HCT116 (cell line): ENCODE results near the gene DENND1A. TPM values are rescaled to one million over a fixed set of nuclear protein-coding genes. Genes with fewer than 3 reads are reported as not detected.

Experiments
- ATAC-seq: fragments of 200-7000 bp; cut with Tn5 transposase; 2 replicates; pipeline ENCODE4 v1.9.1; 2020; ENCODE audit warnings: mild to moderate bottlenecking, moderate library complexity
- BruUV-seq: library from RNA; stranded (reverse); fragments of 400-500 nt; replicated peaks from 2 replicates; lab custom pipeline; 2021; lab: Mats Ljungman, UMichigan
- CTCF ChIA-PET: fragments of 300-600 bp; sonication (Branson Sonifier 250); formaldehyde crosslinking; loops from one replicate; lab custom pipeline; 2021; ENCODE audit warnings: antibody characterized with exemption; lab: Charles Lee
- POLR2A ChIA-PET: fragments of 300-600, 350-600 bp; sonication (Branson Sonifier 250); formaldehyde crosslinking; loops from one replicate; lab custom pipeline; 2021; ENCODE audit warnings: antibody characterized with exemption; lab: Charles Lee
- RAD21 ChIA-PET, 2 experiments: fragments of 300-600 bp; sonication (Branson Sonifier 250); formaldehyde crosslinking; loops; one replicate each; lab custom pipeline; 2023; ENCODE audit warnings: low total read pairs in 2 of 2; ENCODE audit not compliant: uncharacterized antibody in 2 of 2, unreplicated experiment in 2 of 2, low non-redundant PET in 1 of 2; lab: Charles Lee
- DNase-seq: peaks from one replicate; pipeline ENCODE4 v3.0.0-alpha.2; 2010; ENCODE audit warnings: low read depth, low spot score
- H2AFZ ChIP-seq: fragments of 200-600 bp; shearing (Covaris generic), sonication (generic); 2 replicates; pipeline ENCODE4 v1.6.1; 2017; ENCODE audit warnings: low read depth, mixed run types, mixed read lengths, antibody characterized with exemption, low read length; ENCODE audit not compliant: poor library complexity, severe bottlenecking
- H3K27ac ChIP-seq: 2 replicates; pipeline ENCODE4 v1.5.1; 2012; ENCODE audit warnings: low read depth, low read length
- H3K27me3 ChIP-seq: fragments of 200-600 bp; sonication (generic); 2 replicates; pipeline ENCODE4 v1.6.1; 2016; ENCODE audit warnings: mixed run types, low read length, mixed read lengths; ENCODE audit not compliant: insufficient read depth
- H3K36me3 ChIP-seq, 2 experiments: fragments of 200-500 bp in 1 of 2; fragments of 200-600 bp in 1 of 2; sonication (Bioruptor generic) in 1 of 2; sonication (generic) in 1 of 2; 2 replicates each; pipeline versions ENCODE4 v1.5.1 to v1.6.1; 2014 to 2016; ENCODE audit warnings: low read length in 2 of 2, inconsistent platforms in 1 of 2, mixed read lengths in 1 of 2, mixed run types in 1 of 2; ENCODE audit not compliant: insufficient read depth in 2 of 2, control insufficient read depth in 1 of 2
- H3K4me1 ChIP-seq, 2 experiments: fragments of 200-600 bp in 1 of 2; sonication (generic) in 1 of 2; 2 replicates each; pipeline versions ENCODE4 v1.5.1 to v1.6.1; 2012 to 2017; ENCODE audit warnings: low read length in 2 of 2, inconsistent platforms in 1 of 2, mild to moderate bottlenecking in 1 of 2, mixed read lengths in 1 of 2, mixed run types in 1 of 2, moderate library complexity in 1 of 2; ENCODE audit not compliant: insufficient read depth in 2 of 2, control insufficient read depth in 1 of 2
- H3K4me2 ChIP-seq: fragments of 200-600 bp; sonication (generic); 2 replicates; pipeline ENCODE4 v1.6.1; 2017; ENCODE audit warnings: mixed run types, low read length, mixed read lengths
- H3K4me3 ChIP-seq, 2 experiments: fragments of 200-600 bp in 1 of 2; sonication (generic) in 1 of 2; replicated peaks in 1 of 2; 2 replicates each; pipeline ENCODE4 v1.5.1; 2011 to 2016; ENCODE audit warnings: low read length in 2 of 2, control low read depth in 1 of 2, low read depth in 1 of 2, mild to moderate bottlenecking in 1 of 2, mixed read lengths in 1 of 2, mixed run types in 1 of 2
- H3K79me2 ChIP-seq: fragments of 200-600 bp; sonication (generic); 2 replicates; pipeline ENCODE4 v1.6.1; 2017; ENCODE audit warnings: mild to moderate bottlenecking, mixed run types, low read length, moderate library complexity, mixed read lengths; ENCODE audit not compliant: insufficient read depth
- H3K9ac ChIP-seq: fragments of 200-600 bp; sonication (generic); 2 replicates; pipeline ENCODE4 v1.6.1; 2016; ENCODE audit warnings: low read length, mixed read lengths
- H3K9me2 ChIP-seq: fragments of 200-600 bp; sonication (generic), shearing (Covaris generic); 2 replicates; pipeline ENCODE4 v1.6.1; 2017; ENCODE audit warnings: mixed run types, mild to moderate bottlenecking, moderate library complexity; ENCODE audit not compliant: insufficient read depth
- H3K9me3 ChIP-seq, 2 experiments: fragments of 200-500 bp in 1 of 2; fragments of 200-600 bp in 1 of 2; sonication (Bioruptor generic) in 1 of 2; sonication (generic) in 1 of 2; 2 replicates each; pipeline ENCODE4 v1.6.1; 2014 to 2017; ENCODE audit warnings: low read length in 2 of 2, mixed read lengths in 2 of 2, inconsistent platforms in 1 of 2, low read depth in 1 of 2, mild to moderate bottlenecking in 1 of 2, mixed run types in 1 of 2, moderate library complexity in 1 of 2; ENCODE audit not compliant: control insufficient read depth in 1 of 2, insufficient read depth in 1 of 2
- H4K20me1 ChIP-seq: fragments of 200-600 bp; sonication (generic), shearing (Covaris generic); 2 replicates; pipeline ENCODE4 v1.6.1; 2017; ENCODE audit warnings: mixed run types, mild to moderate bottlenecking, moderate library complexity; ENCODE audit not compliant: insufficient read depth
- CEBPB ChIP-seq: IDR thresholded peaks from 2 replicates; pipeline ENCODE4 v1.6.1; 2012; ENCODE audit warnings: low read depth
- EGR1 ChIP-seq: IDR thresholded peaks from 2 replicates; pipeline ENCODE4 v1.6.1; 2012; ENCODE audit warnings: low read depth
- ELF1 ChIP-seq: IDR thresholded peaks from 2 replicates; pipeline ENCODE4 v1.6.1; 2012; ENCODE audit warnings: low read depth, borderline replicate concordance
- EZH2 ChIP-seq: fragments of 200-600 bp; sonication (generic); IDR thresholded peaks from 2 replicates; pipeline ENCODE4 v1.6.1; 2017; ENCODE audit warnings: antibody characterized with exemption, mixed run types
- EZH2phosphoT487 ChIP-seq: fragments of 200-600 bp; IDR thresholded peaks from 2 replicates; pipeline ENCODE4 v1.6.1; 2018; ENCODE audit warnings: antibody characterized with exemption, borderline replicate concordance
- FOSL1 ChIP-seq: IDR thresholded peaks from 2 replicates; pipeline ENCODE4 v1.6.1; 2012; ENCODE audit warnings: low read depth
- POLR2A ChIP-seq: IDR thresholded peaks from 2 replicates; pipeline ENCODE4 v1.7.0; 2011; ENCODE audit warnings: borderline replicate concordance; ENCODE audit not compliant: insufficient read depth, insufficient read length; ENCODE audit errors: extremely low read depth
- SP1 ChIP-seq: IDR thresholded peaks from 2 replicates; pipeline ENCODE4 v1.6.1; 2012; ENCODE audit warnings: low read depth
- SRF ChIP-seq: IDR thresholded peaks from 2 replicates; pipeline ENCODE4 v1.6.1; 2012; ENCODE audit warnings: low read depth
- TCF7L2 ChIP-seq: IDR thresholded peaks from 2 replicates; pipeline ENCODE4 v1.7.0; 2011; ENCODE audit warnings: borderline replicate concordance, inconsistent platforms; ENCODE audit not compliant: insufficient read depth, insufficient read length; ENCODE audit errors: extremely low read depth
- ZFX ChIP-seq: fragments of 450-650 bp; IDR thresholded peaks from 2 replicates; pipeline ENCODE4 v1.6.1; 2017
- ZNF274 ChIP-seq: fragments of 200-500 bp; sonication (Bioruptor generic); IDR thresholded peaks from 2 replicates; pipeline ENCODE4 v1.6.1; 2014; ENCODE audit warnings: mild to moderate bottlenecking, low read depth, low read length, inconsistent platforms
- intact Hi-C: fragments of 100-400 bp; cut with micrococcal nuclease; formaldehyde crosslinking; loops from 2 replicates; pipeline ENCODE4 v1.10.0; 2022
- total RNA-seq: library from RNA; stranded (reverse); gene quantifications from one replicate; pipeline ENCODE4 v1.2.1, GENCODE V29; 2021; ENCODE audit not compliant: unreplicated experiment
- TF ChIP-seq, protein P1 (sequence below): IDR thresholded peaks from 2 replicates; pipeline ENCODE4 v1.6.1; 2011; ENCODE audit warnings: mild to moderate bottlenecking, low read length, moderate library complexity; ENCODE audit not compliant: insufficient replicate concordance; ENCODE audit errors: extremely low read depth
- TF ChIP-seq, protein P2 (sequence below): IDR thresholded peaks from 2 replicates; pipeline ENCODE4 v1.6.1; 2012
- TF ChIP-seq, protein P3 (sequence below), 3 experiments: fragments of 200-600 bp in 1 of 3; sonication (generic) in 1 of 3; IDR thresholded peaks in 2 of 3; conservative IDR thresholded peaks in 1 of 3; 2 replicates each; pipeline ENCODE4 v1.5.1; 2012 to 2017; ENCODE audit warnings: low read depth in 2 of 3, low read length in 2 of 3, antibody characterized with exemption in 1 of 3, borderline replicate concordance in 1 of 3, control low read depth in 1 of 3, mild to moderate bottlenecking in 1 of 3, mixed read lengths in 1 of 3, mixed run types in 1 of 3, moderate library complexity in 1 of 3; ENCODE audit not compliant: insufficient read depth in 1 of 3

DENND1A gene
- total RNA-seq, 1 experiment from 2014 or later = 33.0 TPM

DNA sequence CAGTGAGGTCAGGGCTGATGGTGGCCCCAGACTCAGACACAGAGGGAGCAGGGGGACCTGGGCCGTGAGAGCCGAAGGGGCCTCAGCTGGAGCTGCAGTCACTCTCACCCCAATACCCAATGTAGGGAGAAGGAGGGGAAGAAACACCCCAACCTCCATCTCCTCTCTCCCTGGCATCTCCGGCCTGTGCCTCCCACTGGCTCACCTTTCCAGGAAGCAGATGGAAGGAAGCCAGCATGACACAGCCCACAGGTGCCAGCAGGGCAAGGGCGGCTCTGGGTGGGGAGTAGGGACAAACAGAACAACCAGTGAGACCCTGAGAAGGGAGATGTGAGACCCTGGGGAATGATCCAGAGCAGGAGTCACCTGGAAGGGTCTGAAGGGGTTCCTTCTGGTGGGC is 576.9 kb downstream of the DENND1A start:
- DNase-seq = no peak
- POLR2A ChIA-PET = no interaction called here
- Histone ChIP-seq H2AFZ (no peak overlapping the region), H3K27me3 (no peaks in the 10 kb centered on the region), H4K20me1 (no peaks in the 10 kb centered on the region), H3K36me3 (no peaks in the 10 kb centered on the region), H3K4me1 (peaks cover 0 to 16% of the 10 kb centered on the region in 2 experiments; a peak in 2 of 4 replicates), H3K9me3 (no peaks in the 10 kb centered on the region), H3K4me2 (no peak overlapping the region), H3K9me2 (no peaks in the 10 kb centered on the region), H3K27ac (no peak overlapping the region), H3K9ac (no peak overlapping the region), H3K79me2 (no peaks in the 10 kb centered on the region), H3K4me3 (no peak overlapping the region)
- CTCF ChIA-PET = interaction anchor here (1.0 to 5.1 kb wide), 2 partner anchors 33 to 269 kb away, joined by 3 to 47 read pairs; no protein-coding TSS in a partner anchor
- ATAC-seq = no peak
- TF ChIP-seq EZH2 = no peak
- RAD21 ChIA-PET = interaction anchor here in 1 of 2 experiments (0.7 kb wide), 1 partner anchor 541 kb away, joined by 3 read pairs; no protein-coding TSS in a partner anchor
- BruUV-seq = no TSS peak
- intact Hi-C loops = loop anchor here (5.0 to 10.0 kb wide), 5 partner anchors 251 to 1258 kb away; partner anchors contain the start of genes PDCL and TTLL11

DNA sequence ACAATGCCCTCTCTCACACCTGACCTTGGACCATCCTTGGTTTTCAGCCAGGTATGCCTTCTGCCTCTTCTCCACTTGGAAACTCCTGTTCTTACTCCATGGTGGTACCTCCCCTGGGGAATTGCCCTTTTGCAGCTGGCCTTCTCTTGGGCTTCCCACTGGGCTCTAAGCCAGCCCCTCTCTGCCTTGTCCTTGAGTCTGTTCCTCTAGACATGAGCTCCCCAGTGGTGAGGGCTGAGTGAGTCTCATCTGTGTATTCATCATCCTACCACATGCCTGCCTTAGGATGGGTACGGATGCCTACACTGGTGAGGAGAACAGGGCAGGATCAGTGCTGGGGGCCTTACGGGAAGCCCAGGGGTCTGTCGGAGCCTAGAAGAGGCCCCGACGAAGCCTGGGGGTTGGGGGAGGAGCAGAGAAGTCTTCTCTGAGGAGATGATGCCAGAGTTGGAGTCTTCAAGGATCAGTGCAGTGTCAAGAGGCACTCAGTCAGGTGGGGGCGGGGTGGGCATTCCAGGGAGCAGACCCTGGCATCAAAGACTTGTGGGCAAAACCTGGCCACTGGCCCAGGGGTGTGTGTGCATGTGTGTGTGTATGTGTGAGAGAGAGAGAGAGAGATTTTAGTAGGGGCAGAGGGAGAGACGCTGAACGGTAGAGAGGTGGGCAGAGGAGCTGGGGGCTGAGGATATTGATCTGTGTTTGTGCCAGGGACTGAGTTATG is 579.2 kb downstream of the DENND1A start:
- intact Hi-C loops = loop anchor here (1.0 to 10.0 kb wide), 6 partner anchors 248 to 1256 kb away; partner anchors contain the start of genes PDCL and TTLL11
- no TSS peak for BruUV-seq
- Histone ChIP-seq H3K27ac (no peak overlapping the region), H3K36me3 (no peaks in the 10 kb centered on the region), H3K9me2 (no peaks in the 10 kb centered on the region), H3K4me3 (no peak overlapping the region), H3K27me3 (no peaks in the 10 kb centered on the region), H3K9ac (no peak overlapping the region), H3K4me1 (peaks cover 0 to 16% of the 10 kb centered on the region in 2 experiments; a peak in 2 of 4 replicates), H4K20me1 (no peaks in the 10 kb centered on the region), H3K9me3 (no peaks in the 10 kb centered on the region; a peak in 1 of 4 replicates), H2AFZ (no peak overlapping the region), H3K79me2 (no peaks in the 10 kb centered on the region), H3K4me2 (no peak overlapping the region)
- no peak for ATAC-seq
- ChIA-PET POLR2A (no interaction called here), RAD21 (interaction anchor here (0.6 to 1.1 kb wide), 3 partner anchors 34 to 249 kb away, joined by 3 read pairs; no protein-coding TSS in a partner anchor), CTCF (interaction anchor here (1.0 to 3.6 kb wide), 12 partner anchors 11 to 886 kb away, joined by 3 to 37 read pairs (median 4); partner anchors contain the start of gene ZBTB6)
- no peak for DNase-seq
- TF ChIP-seq EGR1 (no peak), POLR2A (no peak), FOSL1 (no peak), SP1 (no peak), SRF (no peak), ELF1 (no peak), EZH2 (no peak), TCF7L2 (no peak), EZH2phosphoT487 (no peak), CEBPB (no peak), ZNF274 (no peak), ZFX (no peak)
- TF ChIP-seq, protein P1, sequence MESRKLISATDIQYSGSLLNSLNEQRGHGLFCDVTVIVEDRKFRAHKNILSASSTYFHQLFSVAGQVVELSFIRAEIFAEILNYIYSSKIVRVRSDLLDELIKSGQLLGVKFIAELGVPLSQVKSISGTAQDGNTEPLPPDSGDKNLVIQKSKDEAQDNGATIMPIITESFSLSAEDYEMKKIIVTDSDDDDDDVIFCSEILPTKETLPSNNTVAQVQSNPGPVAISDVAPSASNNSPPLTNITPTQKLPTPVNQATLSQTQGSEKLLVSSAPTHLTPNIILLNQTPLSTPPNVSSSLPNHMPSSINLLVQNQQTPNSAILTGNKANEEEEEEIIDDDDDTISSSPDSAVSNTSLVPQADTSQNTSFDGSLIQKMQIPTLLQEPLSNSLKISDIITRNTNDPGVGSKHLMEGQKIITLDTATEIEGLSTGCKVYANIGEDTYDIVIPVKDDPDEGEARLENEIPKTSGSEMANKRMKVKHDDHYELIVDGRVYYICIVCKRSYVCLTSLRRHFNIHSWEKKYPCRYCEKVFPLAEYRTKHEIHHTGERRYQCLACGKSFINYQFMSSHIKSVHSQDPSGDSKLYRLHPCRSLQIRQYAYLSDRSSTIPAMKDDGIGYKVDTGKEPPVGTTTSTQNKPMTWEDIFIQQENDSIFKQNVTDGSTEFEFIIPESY = no peak
- TF ChIP-seq, protein P2, sequence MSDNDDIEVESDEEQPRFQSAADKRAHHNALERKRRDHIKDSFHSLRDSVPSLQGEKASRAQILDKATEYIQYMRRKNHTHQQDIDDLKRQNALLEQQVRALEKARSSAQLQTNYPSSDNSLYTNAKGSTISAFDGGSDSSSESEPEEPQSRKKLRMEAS = no peak
- TF ChIP-seq, protein P3, sequence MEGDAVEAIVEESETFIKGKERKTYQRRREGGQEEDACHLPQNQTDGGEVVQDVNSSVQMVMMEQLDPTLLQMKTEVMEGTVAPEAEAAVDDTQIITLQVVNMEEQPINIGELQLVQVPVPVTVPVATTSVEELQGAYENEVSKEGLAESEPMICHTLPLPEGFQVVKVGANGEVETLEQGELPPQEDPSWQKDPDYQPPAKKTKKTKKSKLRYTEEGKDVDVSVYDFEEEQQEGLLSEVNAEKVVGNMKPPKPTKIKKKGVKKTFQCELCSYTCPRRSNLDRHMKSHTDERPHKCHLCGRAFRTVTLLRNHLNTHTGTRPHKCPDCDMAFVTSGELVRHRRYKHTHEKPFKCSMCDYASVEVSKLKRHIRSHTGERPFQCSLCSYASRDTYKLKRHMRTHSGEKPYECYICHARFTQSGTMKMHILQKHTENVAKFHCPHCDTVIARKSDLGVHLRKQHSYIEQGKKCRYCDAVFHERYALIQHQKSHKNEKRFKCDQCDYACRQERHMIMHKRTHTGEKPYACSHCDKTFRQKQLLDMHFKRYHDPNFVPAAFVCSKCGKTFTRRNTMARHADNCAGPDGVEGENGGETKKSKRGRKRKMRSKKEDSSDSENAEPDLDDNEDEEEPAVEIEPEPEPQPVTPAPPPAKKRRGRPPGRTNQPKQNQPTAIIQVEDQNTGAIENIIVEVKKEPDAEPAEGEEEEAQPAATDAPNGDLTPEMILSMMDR (IDR thresholded peaks at IDR 0.05 in 2 of 3, conservative IDR thresholded peaks at IDR 0.05 in 1 of 3; ENCODE audit: borderline replicate concordance in 1 of 3, insufficient read depth in 1 of 3, low read depth in 2 of 3, low read length in 2 of 3) = no peak
